CD4-positive, alpha-beta T cell treated with Interleukin-15 for 1 hour (primary cell): ENCODE data around the gene GPR55.
"Not testable (repeated sequence)": the region's sequence is repeated elsewhere in the genome, so short reads cannot be mapped to it uniquely, and the experiment has no call there.

Experiments used
- DNase-seq: peaks from one replicate; pipeline ENCODE4 v3.0.0-alpha.2; 2020

The GPR55 gene, protein sequence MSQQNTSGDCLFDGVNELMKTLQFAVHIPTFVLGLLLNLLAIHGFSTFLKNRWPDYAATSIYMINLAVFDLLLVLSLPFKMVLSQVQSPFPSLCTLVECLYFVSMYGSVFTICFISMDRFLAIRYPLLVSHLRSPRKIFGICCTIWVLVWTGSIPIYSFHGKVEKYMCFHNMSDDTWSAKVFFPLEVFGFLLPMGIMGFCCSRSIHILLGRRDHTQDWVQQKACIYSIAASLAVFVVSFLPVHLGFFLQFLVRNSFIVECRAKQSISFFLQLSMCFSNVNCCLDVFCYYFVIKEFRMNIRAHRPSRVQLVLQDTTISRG

GRCh38 chr2:230924470-230925341, at the start of gene GPR55:
GPR55 (minus strand) TSS chr2:230925242; CDS start chr2:230910962, 14,280 bp downstream.
- peak; percentile 58 for DNase-seq

GRCh38 chr2:230974096-230974913, 49.3 kb upstream of the GPR55 start:
- peak; percentile 81 for DNase-seq

- DNase-seq, result no peak
These were observed 47.0 kb upstream of the GPR55 start for GRCh38 chr2:230972046-230972445.

- DNase-seq, result no peak
These were observed 44.6 kb upstream of the GPR55 start for GRCh38 chr2:230969659-230970015.

GRCh38 chr2:230968921-230969658, 44.0 kb upstream of the GPR55 start:
- no peak for DNase-seq

DNA sequence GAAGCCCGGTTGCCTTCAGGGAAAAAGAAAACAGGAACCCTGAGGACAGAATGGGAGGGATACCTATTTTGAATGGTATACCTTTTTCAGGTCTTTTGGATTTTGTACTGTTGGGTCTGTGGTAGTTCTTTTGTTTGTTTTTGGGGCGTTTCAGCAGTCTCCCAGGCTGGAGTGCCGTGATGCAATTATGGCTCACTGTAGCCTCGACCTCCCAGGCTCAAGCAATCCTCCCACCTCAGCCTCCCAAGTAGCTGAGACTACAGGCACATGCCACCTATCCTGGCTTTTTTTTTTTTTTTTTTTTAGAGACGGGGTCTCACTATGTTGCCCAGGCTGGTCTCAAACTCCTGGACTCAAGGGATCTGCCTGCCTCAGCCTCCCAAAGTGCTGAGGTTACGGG, 43.3 kb upstream of the GPR55 start:
- DNase-seq, result not testable (repeated sequence)

- DNase-seq, result no peak
These were observed 42.1 kb upstream of the GPR55 start for GRCh38 chr2:230967113-230967512.

DNA sequence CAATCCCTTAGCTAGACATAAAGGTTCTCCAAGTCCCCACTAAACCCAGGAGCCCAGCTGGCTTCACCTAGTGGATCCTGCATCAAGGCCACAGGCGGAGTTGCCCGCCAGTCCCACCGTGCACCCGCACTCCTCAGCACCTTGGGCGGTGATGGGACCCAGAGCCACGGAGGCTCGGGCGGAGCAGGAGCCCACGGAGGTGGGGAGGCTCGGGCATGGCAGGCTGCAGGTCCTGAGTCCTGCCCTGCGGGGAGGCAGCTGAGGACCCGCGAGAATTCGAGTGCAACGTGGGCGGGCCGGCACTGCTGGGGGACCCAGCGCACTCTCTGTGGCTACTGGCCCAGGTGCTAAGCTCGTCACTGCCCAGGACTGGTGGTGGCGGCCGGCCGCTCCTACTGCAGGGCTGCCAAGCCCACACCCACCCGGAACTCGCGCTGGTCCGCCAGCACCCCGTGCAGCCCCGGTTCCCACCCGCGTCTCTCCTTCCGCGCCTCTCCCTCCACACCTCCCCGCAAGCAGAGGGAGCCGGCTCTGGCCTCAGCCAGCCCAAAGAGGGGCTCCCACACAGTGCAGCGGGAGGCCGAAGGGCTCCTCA, 39.2 kb upstream of the GPR55 start:
- no peak for DNase-seq

- no peak for DNase-seq
These were observed 36.0 kb upstream of the GPR55 start for GRCh38 chr2:230961091-230961491.

DNA sequence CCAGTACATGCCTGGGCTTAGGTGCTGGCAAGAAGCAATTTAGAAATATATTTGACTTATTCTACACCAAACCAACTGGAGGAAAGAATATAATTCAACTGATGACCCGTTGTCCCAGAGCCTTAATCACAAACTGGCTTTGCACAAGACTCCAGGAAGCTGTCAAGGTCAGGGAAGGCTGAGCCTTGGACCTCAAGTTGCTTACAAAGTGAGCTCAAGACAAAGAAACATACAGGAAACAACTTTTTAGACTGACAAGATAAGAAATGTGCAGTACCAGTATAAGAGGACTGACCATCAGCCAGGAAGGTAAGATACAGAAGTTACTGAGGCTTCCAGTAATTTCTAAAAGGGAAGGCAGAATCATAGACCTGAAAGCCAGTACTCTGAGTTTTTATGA, 35.0 kb upstream of the GPR55 start:
- DNase-seq, result no peak

DNA sequence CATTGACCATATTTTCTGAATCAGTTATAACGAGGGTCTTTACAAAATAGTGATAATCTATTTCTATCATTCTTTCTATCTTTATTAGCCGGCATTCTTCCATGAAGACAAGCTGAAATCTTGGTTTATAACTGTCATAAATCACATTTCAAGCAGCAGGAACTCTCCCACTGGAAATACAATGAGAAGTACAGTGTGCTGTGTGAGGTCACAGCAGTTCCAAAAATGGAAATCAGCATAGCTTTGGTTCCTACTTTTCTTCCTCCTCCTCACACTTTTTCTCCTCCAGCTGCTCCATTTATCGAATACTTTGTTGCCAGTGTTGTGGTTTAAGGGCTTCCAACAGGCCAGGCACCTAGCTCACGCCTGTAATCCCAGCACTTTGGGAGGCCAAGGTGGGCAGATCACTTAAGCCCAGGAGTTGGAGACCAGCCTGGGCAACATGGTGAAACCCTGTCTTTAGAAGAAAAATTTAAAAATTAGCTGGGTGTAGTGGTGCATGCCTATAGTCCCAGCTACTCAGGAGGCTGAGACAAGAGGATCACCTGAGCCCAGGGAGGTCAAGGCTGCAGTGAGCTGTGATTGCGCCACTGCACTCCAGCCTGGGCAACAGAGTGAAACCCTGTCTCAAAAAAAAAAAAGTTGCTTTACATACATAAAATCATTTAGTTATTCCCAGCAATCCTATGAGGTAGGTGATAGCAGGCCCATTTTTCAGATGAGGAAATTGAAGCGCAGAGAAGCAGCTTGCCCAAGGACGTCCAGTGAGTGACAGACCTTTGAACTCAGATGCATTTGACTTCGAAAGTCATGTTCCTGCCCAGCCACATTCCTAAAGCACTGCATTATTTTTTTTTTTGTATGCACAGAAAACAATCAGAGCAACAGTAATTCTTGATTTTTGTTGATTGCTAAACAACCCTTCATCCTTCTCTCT, 34.0 kb upstream of the GPR55 start:
- DNase-seq, result no peak

- DNase-seq, result no peak
These were observed 32.8 kb upstream of the GPR55 start for GRCh38 chr2:230957756-230958391.

DNA sequence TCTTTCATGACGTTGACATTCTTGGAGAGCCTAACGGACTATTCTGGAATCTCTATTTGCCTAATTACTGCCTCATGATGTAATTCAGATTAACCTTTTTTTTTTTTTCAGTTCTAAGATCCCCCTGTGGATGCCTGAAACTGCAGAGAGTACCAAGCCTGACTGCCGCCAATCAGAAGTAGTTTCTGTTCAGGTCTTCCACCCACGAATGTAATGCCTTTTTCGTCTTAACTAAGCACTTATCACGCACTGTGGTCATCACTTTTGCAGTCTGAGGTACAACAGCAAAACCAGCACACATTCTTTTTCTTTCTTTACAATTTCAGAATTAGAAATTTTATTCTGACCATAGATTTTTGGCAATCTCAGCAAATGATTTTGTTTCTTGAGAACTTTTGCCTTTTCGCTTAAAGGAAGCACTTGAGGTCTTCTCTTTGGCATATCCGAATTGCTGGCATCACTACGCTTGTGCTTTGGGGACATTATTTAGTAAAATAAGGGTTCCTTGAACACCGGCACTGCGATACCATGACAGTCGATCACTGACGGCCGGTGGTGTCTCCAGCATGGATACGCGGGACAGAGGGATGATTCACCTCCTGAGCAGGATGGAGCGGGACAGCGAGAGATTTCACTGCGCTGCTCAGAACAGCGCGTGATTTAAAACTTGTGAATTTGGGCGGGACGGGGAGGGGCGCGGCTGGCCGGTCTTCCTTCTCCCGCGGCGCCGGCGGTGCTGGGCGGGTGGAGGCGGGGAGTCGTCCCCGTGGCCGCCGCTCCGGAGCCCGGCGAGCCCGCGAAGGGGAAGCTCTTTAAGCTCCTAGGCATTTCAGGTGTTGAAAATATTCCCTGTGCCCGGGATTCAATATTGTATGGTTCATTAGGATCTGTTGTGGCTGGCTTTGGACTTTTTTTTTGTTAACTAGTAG, 32.0 kb upstream of the GPR55 start:
- DNase-seq, result no peak

GRCh38 chr2:230955163-230955737, 30.2 kb upstream of the GPR55 start:
- DNase-seq, result no peak

- DNase-seq, result no peak
These were observed 29.7 kb upstream of the GPR55 start for GRCh38 chr2:230954746-230955145.

DNA sequence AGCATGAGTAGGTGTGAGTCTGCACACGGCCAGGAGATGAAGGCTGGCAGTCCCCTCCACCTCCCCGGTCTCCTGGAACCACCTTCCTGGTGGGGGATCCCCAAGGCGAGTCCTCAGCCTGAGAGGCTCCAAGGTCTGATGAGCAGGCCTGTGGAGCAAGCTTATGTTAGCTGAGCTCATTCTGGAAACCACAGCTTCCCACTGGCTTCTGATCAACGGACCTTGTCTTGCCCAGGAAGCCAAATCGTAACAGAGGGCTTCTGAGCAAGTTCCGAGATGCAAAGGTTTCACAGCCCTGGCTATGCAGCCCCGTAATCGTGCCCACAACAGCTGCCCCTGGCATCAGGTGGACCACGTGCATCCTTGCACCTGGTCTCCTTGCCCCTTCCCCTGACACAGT, 28.8 kb upstream of the GPR55 start:
- DNase-seq, result no peak

DNA sequence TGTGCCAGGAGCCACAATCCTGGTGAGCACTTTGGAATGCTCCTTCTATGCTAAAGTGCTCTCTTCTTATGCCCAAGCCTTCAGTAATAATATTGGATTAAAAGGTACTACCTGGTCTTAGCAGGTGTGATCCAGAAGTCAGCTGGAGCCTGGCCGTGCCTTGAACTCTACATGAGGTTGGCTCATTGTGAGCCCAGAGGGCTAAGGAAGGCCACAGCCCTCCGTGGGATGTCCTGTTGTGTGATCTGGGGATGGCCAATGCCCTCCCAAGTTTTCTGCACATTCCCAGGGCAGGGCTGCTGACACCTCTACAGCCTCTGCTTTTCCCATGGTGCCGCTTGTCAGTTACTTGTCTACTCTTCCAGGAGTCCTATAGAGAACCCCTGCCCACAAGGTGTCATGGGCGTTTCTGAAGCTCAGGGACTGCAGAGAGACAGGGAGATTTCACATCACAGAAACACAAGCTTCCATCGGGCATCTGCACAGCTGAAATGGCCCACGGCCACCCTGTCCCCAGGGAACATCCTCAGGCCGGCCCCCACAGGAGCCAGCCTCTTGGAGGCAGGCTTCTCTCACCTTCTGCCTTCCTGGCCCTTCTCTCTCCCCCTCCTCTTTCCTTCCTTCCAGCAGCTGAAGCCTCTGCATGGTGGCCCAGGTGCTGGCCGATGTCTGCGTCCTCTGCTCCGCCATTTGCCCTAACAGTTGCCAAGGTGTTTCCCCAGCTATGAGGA, 27.3 kb upstream of the GPR55 start:
- no peak for DNase-seq

- no peak for DNase-seq
These were observed 26.4 kb upstream of the GPR55 start for GRCh38 chr2:230951396-230951795.
